Measurements from ENCODE around the gene KCNK17. TPM values are rescaled to one million over a fixed set of nuclear protein-coding genes. Genes with fewer than 3 reads are reported as not detected.

KCNK17 gene
- total and polyA plus RNA-seq, 9 of the 15 experiments (the other 6 are each of a cell fraction or from before 2014, with no cell fraction given) = not detected

- TF ChIP-seq ZNF609 (CRISPR knock-in tag; IDR thresholded peaks at IDR 0.05; ENCODE audit: borderline replicate concordance) (no peak), ZBTB7A (IDR thresholded peaks at IDR 0.05; ENCODE audit: borderline replicate concordance, control insufficient read depth, low read depth, low read length) (0 out of 2 replicates have a peak, but pooled peaks have one; percentile 27), MEIS2 (IDR thresholded peaks at IDR 0.05; ENCODE audit: partially characterized antibody) (no peak), E2F3 (CRISPR knock-in tag; IDR thresholded peaks at IDR 0.05) (no peak), ZNF644 (tag; IDR thresholded peaks at IDR 0.05; ENCODE audit: low read depth) (no peak), MLLT1 (IDR thresholded peaks at IDR 0.05) (no peak), HDAC1 (IDR thresholded peaks at IDR 0.05) (no peak), GTF2F1 (IDR thresholded peaks at IDR 0.05; ENCODE audit: low read depth, low read length) (no peak), STAT6 (CRISPR knock-in tag; IDR thresholded peaks at IDR 0.05) (no peak), STAT5B (CRISPR knock-in tag; IDR thresholded peaks at IDR 0.05) (no peak), TAF7 (tag; IDR thresholded peaks at IDR 0.05) (no peak), SNRNP70 (optimal IDR thresholded peaks at IDR 0.05; ENCODE audit: low read depth, low read length) (no peak), HMBOX1 (IDR thresholded peaks at IDR 0.05) (no peak), RBM39 (optimal IDR thresholded peaks at IDR 0.05; ENCODE audit: low read depth, low read length) (no peak), FOSL1 (tag; conservative IDR thresholded peaks at IDR 0.05) (0 out of 2 replicates have a peak, but pooled peaks have one; percentile 25), CC2D1A (IDR thresholded peaks at IDR 0.05) (no peak), USF2 (CRISPR knock-in tag; IDR thresholded peaks at IDR 0.05) (no peak), KDM1A (IDR thresholded peaks at IDR 0.05) (0 out of 4 replicates have a peak, but pooled peaks have one; percentile 15 to 21)
These were observed 33.9 kb downstream of the KCNK17 start (continued) for GRCh38 chr6:39280247-39280731.

All from K562 (cell line).